Epithelial cell of esophagus (primary cell): Measurements from ENCODE around the gene TNFSF4.
A peak's percentile ranks its signal among the peaks of the same experiment; 100 is the strongest.

Experiments used
- DNase-seq: peaks from one replicate; pipeline ENCODE4 v3.0.0; 2010; ENCODE audit warnings: low read depth
- H3K4me3 ChIP-seq: 2 replicates; pipeline ENCODE4 v1.5.1; 2011; ENCODE audit warnings: mild to moderate bottlenecking, low read length, control low read depth
- CTCF ChIP-seq: IDR thresholded peaks from 2 replicates; pipeline ENCODE4 v1.5.1; 2011; ENCODE audit warnings: low read depth, mild to moderate bottlenecking, low read length, control low read depth, inconsistent platforms; ENCODE audit not compliant: insufficient read depth; ENCODE audit errors: missing control alignments

TNFSF4 gene

GRCh38 chr1:173201969-173202368 lies 5.2 kb downstream of the TNFSF4 start:
- H3K4me3 ChIP-seq: no peak overlapping the region
- DNase-seq: no peak
- no peak for TF ChIP-seq CTCF

GRCh38 chr1:173195596-173196088 lies 11.5 kb downstream of the TNFSF4 start:
- no peak overlapping the region for H3K4me3 ChIP-seq
- no peak for DNase-seq
- TF ChIP-seq CTCF: no peak

- no peak for TF ChIP-seq CTCF
- H3K4me3 ChIP-seq: no peak overlapping the region
- DNase-seq: no peak
Observed at GRCh38 chr1:173193639-173194038, 13.5 kb downstream of the TNFSF4 start.

GRCh38 chr1:173191011-173191705 lies 16.0 kb downstream of the TNFSF4 start:
- no peak for TF ChIP-seq CTCF
- DNase-seq: peak; percentile 45
- no peak overlapping the region for H3K4me3 ChIP-seq

- H3K4me3 ChIP-seq: no peak overlapping the region
- DNase-seq: peak; percentile 96
- TF ChIP-seq CTCF: no peak
Observed at GRCh38 chr1:173190101-173190936, 16.8 kb downstream of the TNFSF4 start.

GRCh38 chr1:173187671-173188237 lies 19.4 kb downstream of the TNFSF4 start:
- TF ChIP-seq CTCF: no peak
- no peak overlapping the region for H3K4me3 ChIP-seq
- no peak for DNase-seq
